ENCODE measurements around the gene ZNF548. TPM values are rescaled to one million over a fixed set of nuclear protein-coding genes. Genes with fewer than 3 reads are reported as not detected.

The ZNF548 gene
- total RNA-seq, 2 donors from 2014 or later = 6.6 to 7.5 TPM

GRCh38 chr19:57389194-57389729 lies 392 bp upstream of the ZNF548 start:
- Histone ChIP-seq H3K36me3 (replicated peaks in 1 of 2; ENCODE audit: insufficient read depth in 1 of 2, low read depth in 2 of 2) (no peaks in the 10 kb centered on the region), H3K27me3 (no peaks in the 10 kb centered on the region), H3K4me3 (peak overlapping the region in 1 of 2 donors; percentile 82), H3K4me1 (peaks cover 14% of the 10 kb centered on the region), H3K9me3 (no peaks in the 10 kb centered on the region), H3K27ac (peak overlapping the region; percentile 76 to 87 (median 78))
- WGBS, 2 donors = 51 to 59% methylated on average over 10 to 11 of the region's 11 CpGs
- DNase-seq = no peak
- TF ChIP-seq, protein P1, sequence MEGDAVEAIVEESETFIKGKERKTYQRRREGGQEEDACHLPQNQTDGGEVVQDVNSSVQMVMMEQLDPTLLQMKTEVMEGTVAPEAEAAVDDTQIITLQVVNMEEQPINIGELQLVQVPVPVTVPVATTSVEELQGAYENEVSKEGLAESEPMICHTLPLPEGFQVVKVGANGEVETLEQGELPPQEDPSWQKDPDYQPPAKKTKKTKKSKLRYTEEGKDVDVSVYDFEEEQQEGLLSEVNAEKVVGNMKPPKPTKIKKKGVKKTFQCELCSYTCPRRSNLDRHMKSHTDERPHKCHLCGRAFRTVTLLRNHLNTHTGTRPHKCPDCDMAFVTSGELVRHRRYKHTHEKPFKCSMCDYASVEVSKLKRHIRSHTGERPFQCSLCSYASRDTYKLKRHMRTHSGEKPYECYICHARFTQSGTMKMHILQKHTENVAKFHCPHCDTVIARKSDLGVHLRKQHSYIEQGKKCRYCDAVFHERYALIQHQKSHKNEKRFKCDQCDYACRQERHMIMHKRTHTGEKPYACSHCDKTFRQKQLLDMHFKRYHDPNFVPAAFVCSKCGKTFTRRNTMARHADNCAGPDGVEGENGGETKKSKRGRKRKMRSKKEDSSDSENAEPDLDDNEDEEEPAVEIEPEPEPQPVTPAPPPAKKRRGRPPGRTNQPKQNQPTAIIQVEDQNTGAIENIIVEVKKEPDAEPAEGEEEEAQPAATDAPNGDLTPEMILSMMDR (IDR thresholded peaks at IDR 0.05) = no peak
- no peak for TF ChIP-seq POLR2A (IDR thresholded peaks at IDR 0.05)
- no peak for ATAC-seq
- intact Hi-C loops (cut with DNase I) = no loop called here

- DNase-seq (no peak), ATAC-seq (no peak)
- no peaks in the 10 kb centered on the region for H3K27me3 ChIP-seq
- H3K36me3 ChIP-seq (replicated peaks in 1 of 2; ENCODE audit: insufficient read depth in 1 of 2, low read depth in 2 of 2) = peaks cover 18 to 19% of the 10 kb centered on the region in 2 donors
- H3K4me3 ChIP-seq = no peak overlapping the region
- H3K4me1 ChIP-seq = peaks cover 1% of the 10 kb centered on the region
- 74 to 88% methylated on average over 5 of the region's 5 CpGs for WGBS, 2 donors
- intact Hi-C loops (cut with DNase I) = no loop called here
- TF ChIP-seq POLR2A (IDR thresholded peaks at IDR 0.05) = no peak
- TF ChIP-seq, protein P1 (IDR thresholded peaks at IDR 0.05) = no peak
- peaks cover 0 to 33% (median 0%) of the 10 kb centered on the region in 3 donors for H3K9me3 ChIP-seq
- no peak overlapping the region for H3K27ac ChIP-seq
Measured at GRCh38 chr19:57395710-57396109, 6.1 kb downstream of the ZNF548 start.

DNA sequence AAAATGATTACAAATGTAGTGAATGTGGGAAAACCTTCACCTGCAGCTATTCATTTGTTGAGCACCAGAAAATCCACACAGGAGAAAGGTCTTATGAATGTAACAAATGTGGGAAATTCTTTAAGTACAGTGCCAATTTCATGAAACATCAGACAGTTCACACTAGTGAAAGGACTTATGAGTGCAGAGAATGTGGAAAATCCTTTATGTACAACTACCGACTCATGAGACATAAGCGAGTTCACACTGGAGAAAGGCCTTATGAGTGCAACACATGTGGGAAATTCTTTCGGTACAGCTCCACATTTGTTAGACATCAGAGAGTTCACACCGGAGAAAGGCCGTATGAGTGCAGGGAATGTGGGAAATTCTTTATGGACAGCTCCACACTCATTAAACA lies 9.2 kb downstream of the ZNF548 start:
- Histone ChIP-seq H3K36me3 (replicated peaks in 1 of 2; ENCODE audit: insufficient read depth in 1 of 2, low read depth in 2 of 2) (peaks cover 18 to 19% of the 10 kb centered on the region in 2 donors), H3K27me3 (no peaks in the 10 kb centered on the region), H3K9me3 (peaks cover 0 to 46% (median 0%) of the 10 kb centered on the region in 3 donors), H3K27ac (no peak overlapping the region), H3K4me3 (no peak overlapping the region), H3K4me1 (no peaks in the 10 kb centered on the region)
- no peak for TF ChIP-seq POLR2A (IDR thresholded peaks at IDR 0.05)
- TF ChIP-seq, protein P1 (IDR thresholded peaks at IDR 0.05) = no peak
- intact Hi-C loops (cut with DNase I) = no loop called here
- DNase-seq (no peak), ATAC-seq (no peak)
- WGBS, 2 donors = 96% methylated on average over 5 of the region's 5 CpGs

GRCh38 chr19:57403737-57404563 lies 14.3 kb downstream of the ZNF548 start:
- ATAC-seq = no peak
- Histone ChIP-seq H3K27me3 (no peaks in the 10 kb centered on the region), H3K4me1 (no peaks in the 10 kb centered on the region), H3K36me3 (replicated peaks in 1 of 2; ENCODE audit: insufficient read depth in 1 of 2, low read depth in 2 of 2) (peaks cover 0 to 2% of the 10 kb centered on the region in 2 donors), H3K27ac (no peak overlapping the region), H3K4me3 (no peak overlapping the region), H3K9me3 (peaks cover 0 to 31% (median 0%) of the 10 kb centered on the region in 3 donors)
- no peak for TF ChIP-seq POLR2A (IDR thresholded peaks at IDR 0.05)
- TF ChIP-seq, protein P1 (IDR thresholded peaks at IDR 0.05) = no peak
- intact Hi-C loops (cut with DNase I) = no loop called here
- no peak for DNase-seq
- WGBS, 2 donors = 72 to 86% methylated on average over 3 to 8 of the region's 9 CpGs
